Measurements from ENCODE around the gene TICAM1.
"Not testable (repeated sequence)": the region's sequence is repeated elsewhere in the genome, so short reads cannot be mapped to it uniquely, and the experiment has no call there.

Gene TICAM1

DNA sequence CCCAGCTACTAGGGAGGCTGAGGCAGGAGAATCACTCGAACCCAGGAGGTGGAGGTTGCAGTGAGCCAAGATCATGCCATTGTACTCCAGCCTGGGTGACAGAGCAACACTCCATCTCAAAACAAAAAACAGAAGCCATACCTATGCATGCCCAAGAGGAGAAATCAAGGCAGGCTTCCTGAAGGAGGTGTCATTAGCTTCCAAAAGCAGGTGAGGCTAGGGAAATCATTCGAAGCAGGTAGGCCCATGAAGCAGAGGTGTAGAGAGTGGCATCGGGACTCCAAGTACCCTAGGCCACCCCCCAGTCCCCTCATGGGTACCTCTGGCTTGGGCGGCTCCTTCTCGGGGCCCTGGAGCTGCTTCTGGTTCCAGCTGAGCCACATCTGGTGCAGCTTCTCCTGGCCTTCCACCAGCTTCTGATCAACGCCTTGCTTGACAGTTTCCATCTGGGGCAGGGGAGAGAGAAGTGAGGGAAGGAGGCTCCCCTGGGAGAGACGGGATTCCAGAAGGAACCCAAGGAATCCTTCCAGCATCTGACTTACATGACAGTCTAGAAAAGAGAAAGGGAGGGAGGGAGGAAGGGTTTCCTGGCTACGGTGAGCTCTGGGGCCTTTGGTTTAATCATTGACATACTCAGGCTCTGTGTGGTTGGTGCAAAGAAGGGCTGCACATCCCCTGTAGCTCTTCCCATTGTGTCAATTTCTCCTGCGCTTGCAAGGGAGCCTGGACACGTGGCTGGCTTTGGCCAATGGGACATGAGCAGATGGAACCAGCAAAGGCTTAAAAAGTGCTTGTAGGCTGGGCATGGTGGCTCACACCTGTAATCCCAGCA lies 13.1 kb upstream of the TICAM1 start:
- ATAC-seq, result no peak
- DNase-seq, result no peak

GRCh38 chr19:4843647-4843965 lies 12.1 kb upstream of the TICAM1 start:
- DNase-seq, result no peak

DNA sequence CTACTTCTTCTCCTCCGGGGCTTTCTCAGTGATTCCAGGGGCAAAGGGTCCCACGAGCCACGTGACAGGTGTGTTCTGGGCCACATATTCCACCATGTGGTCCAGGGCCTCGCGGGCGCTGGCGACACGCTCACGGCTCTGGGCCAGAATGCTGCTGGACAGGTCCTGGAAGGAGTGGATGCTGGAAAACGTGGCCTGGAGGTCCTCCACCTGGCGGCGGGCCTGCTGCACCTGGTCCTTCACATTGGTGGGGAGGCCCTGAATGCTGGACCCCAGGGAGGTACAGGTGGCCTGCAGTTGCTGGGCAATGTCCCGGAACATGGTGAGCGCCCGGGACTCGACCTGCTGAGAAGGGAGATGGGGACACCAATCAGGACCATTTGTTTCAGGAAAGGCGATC lies 7.7 kb upstream of the TICAM1 start:
- DNase-seq, result no peak
- no peak for ATAC-seq

More at GRCh38 chr19:4843647-4843965, 12.1 kb upstream of the TICAM1 start:
- no peak for ATAC-seq

GRCh38 chr19:4832776-4833175 lies 1.3 kb upstream of the TICAM1 start:
- ATAC-seq (no peak), DNase-seq (no peak)

GRCh38 chr19:4831979-4832340 lies 448 bp upstream of the TICAM1 start:
- DNase-seq, ATAC-seq: not testable (repeated sequence)

DNA sequence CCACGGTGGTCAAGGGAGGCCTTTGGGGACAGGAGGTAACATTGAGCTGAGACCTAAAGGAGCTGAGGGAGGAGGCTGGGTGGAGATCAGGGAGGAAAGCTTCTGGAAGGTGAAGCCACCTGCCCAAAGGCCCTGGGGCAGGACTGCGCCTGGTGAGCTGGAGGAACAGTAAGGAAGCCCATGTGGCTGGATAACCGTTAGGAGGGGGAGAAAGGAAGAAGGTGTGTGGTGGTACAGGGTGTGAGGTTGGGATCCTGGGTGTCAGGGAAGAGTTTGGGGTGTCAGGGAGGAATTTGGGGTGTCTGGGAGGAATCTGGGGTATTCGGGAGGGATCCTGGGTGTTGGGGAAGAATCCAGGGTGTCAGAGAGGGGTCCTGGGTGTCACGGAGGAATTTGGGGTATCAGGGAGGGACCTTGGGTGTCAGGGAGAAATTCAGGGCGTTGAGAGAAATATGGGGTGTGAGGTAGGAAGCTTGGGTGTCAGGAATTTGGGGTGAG lies 695 bp downstream of the TICAM1 start:
- DNase-seq, result no peak
- ATAC-seq, result no peak

- DNase-seq, result no peak
- ATAC-seq, result no peak
Observed at GRCh38 chr19:4830332-4830731, 1.2 kb downstream of the TICAM1 start.

- DNase-seq (no peak), ATAC-seq (peak; percentile 15)
Observed at GRCh38 chr19:4829001-4829712, 2.4 kb downstream of the TICAM1 start.

DNA sequence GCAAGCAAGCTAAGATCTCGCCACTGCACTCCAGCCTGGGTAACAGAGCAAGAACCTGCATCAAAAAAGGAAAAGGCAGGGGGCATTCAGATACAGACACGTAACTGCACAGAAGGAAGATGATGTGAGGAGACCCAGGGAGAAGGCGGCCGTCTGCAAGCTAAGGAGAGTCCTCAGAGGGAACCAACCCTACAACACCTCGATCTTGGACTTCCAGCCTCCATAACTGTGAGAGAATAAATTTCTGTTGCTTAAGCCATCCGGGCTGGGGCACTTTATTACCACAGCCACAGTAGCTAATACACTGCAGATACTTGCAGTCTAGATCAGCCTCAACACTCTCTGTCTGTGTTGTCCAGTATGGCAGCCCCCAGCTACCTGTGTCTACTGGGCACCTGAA lies 7.9 kb downstream of the TICAM1 start:
- no peak for DNase-seq
- ATAC-seq, result no peak

DNA sequence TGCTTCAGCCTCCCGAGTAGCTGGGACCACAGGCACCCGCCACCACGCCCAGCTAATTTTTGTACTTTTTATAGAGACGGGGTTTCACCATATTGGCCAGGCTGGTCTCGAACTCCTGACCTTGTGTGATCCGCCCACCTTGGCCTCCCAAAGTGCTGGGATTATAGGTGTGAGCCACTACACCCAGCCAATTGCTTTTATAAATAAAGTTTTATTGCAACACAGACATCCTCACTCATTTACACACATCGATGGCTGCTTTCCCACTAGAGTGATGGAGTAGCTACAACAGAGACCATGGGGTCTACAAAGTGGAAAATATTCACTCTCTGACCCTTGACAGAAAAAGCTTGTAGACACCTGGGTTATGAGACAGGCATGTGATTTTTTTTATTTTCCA lies 9.2 kb downstream of the TICAM1 start:
- ATAC-seq, DNase-seq: not testable (repeated sequence)

DNA sequence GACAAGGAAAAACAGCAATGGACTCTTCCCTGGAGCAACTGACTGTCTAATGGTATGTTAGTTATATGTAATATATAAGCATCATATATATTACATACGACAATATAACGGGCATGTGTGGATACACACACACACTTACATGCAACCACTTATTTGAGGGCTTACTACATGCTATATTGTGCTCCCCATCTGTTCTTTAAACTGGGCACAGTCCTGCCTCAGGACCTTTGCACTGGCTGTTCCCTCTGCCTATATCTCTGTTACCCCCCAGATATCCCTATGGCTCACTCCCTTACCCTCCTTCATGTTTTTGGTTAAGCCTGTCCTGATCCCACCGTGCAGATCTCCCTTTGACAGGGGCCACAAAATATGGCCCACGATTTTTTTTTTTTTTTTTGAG lies 10.2 kb downstream of the TICAM1 start:
- DNase-seq (no peak), ATAC-seq (no peak)

DNA sequence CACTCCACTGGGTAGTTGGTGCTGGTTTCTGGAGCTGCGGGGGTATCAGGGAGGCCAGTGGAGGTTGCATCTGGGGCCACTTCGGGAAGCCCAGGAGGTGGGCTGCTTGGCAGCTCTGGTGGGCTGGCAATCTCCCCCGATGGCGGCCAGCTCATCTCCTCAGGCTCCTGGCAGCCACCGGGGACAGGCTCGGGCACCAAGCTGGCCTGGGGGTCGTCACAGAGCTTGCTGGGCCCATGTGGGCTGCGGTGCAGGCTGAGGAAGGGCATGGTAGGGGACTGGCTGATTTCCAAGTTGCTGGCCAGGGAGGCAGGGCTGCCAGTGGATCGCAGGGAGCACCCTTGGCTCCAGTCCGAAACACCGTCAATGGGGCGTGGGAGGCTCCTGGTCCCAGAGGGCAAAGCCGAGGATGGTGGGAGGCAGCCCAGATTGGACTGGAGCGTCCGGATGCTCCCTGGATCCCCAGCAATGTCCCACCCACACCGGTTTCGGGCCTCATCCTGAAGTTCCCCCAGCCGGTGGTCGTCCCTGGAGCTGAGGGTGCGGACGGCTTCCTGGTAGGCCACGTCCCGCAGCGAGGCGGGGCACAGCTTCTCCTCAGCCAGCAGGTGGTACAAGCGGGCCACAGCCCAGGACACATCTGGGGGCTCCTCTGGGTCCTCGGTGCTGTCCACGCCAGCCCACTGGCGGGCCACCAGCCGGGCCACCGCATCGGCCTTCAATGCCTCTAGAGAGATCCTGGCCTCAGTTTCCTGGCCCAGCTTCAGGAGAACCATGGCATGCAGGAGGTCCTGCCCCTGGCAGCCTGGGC lies 13.8 kb downstream of the TICAM1 start:
- no peak for DNase-seq
- ATAC-seq, result no peak

DNA sequence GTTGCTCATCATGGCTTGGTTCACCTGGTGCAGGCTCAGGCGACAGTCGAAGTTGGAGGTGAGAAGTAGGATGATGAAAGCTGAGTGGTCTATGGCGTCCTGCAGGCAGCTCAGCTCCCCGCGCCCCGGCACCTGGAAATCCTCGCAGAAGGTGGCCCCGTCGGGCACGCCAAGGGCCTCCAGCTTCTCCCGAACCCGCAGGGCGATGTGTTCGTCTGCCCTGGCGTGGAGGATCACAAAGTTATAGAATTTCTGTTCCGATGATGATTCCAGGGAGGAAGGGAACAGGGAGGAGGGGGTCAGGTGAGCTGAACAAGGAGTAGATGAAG lies 14.6 kb downstream of the TICAM1 start:
- no peak for DNase-seq

GRCh38 chr19:4816202-4816949 lies 15.1 kb downstream of the TICAM1 start:
- DNase-seq (no peak), ATAC-seq (no peak)

More for the DNA sequence above, 14.6 kb downstream of the TICAM1 start:
- ATAC-seq, result no peak

DNA sequence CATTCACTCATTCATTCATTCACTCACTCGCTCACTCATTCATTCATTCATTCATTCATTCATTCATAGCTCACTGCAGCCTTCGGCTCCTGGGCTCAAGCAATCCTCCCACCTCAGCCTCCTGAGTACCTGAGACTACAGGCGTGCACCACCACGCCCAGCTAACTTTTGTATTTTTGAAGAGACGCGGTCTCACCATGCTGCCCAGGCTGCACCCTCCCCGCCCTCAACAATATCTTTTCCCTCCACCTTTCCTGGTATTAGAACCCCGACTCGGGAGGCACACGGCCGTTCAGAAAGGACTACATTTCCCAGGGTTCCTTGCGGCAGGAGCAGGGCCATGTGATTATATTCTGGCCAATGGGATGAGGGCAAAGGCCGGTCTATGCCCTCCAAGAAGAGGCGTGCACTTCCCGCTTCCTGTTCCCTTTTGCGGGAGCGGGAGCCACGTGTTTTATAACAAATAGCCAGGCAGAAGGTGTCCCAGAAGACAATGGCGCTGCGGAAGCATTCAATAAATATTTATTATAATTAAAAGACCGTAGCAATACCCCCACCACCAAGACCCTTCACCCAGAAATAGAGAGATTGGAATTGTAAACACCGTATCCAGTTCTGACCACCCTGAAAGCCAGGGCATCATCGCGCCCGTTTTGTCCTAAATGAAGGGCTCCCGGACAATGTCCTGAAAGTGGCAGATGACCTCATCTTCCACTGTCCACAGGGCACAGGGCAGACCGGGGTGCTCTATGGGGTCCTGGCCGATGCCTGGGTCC lies 15.9 kb downstream of the TICAM1 start:
- DNase-seq (peak; percentile 84), ATAC-seq (peak; percentile 87)

DNA sequence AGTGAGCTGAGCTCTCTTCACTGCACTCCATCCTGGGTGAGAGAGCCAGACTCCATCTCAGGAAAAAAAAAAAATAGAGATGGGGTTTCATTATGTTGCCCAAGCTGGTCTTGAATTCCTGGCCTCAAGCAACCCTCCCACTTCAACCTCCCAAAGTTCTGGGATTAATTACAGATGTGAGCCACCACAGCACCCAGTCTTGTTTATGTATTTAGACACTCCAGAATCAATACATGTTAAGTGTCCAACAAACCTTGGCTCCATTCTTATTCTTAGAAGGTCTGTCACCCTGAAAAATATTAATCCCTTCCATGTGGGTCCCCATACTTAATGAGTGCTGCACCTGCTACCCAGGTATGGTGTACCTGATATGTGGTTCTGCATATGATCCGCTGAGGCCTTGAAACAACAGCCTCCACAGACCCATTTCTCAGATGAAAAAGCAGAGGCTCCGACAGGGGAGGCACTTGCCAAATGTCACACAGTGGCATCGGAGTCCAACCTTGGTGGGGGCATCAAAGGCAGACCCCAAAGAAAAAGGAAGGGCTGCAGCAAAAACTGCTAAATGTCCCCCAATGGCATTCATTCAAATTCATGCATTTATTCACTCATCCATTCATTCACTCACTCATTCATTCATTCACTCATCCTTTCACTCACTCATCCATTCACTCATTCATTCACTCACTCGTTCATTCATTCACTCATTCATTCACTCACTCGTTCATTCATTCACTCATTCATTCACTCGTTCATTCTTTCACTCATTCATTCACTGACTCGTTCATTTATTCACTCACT lies 16.7 kb downstream of the TICAM1 start:
- DNase-seq (no peak), ATAC-seq (no peak)

DNA sequence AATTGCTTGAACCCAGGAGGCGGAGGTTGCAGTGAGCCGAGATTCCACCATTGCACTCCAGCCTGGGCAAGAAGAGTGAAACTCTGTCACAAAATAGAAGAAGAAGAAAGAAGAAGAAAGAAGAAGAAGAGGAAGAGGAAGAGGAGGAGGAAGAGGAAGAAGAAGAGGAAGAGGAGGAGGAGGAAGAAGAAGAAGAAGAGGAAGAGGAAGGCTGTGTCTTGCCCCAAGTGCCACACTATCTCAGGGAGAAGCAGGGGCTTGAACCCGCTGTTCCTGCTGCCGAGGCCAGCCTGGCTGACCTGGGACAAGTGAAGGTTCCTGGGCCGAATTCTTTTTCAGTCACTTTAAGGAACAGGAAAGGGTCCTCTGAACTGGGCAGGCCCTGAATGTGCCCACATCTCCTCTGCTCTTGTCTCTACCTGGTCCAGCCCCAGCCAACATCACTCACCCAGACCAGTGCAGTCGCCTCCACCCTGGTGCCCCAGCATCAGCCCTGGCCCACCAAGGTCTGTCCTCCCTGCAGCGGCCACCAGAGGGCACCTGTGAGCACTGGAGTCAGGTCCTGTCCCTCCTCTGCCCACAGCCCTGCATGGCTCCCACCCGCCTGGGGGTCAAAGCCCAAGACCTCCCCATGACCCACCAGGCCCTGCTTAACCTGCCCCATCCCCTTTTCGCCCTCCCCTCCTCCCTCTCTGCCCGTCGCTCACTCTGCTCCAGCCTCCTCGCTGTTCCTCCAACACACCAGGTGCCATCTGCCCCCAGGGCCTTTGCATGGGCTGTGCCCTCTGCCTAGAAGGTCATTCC lies 20.0 kb downstream of the TICAM1 start:
- ATAC-seq (peak; percentile 74), DNase-seq (peak; percentile 96)

DNA sequence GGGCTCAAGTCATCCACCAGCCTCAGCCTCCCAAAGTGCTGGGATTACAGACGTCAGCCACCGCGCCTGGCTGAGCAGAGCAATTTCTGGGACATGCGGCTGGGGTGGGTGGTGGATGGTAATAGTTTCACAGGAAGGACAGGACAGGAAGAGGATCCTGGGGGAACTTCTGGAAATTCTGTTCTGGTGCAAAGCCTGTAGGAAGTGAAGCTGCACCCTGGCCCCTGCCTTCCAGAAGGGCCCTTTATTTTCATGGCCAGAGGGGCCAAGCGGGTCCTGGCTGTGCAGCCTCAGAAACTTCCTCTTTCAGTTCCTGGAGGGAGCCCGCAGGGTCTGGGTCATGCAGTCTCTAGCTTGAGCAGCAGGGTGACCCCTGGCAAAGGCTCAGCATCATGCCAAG lies 24.3 kb downstream of the TICAM1 start:
- DNase-seq (no peak), ATAC-seq (no peak)

GRCh38 chr19:4806384-4806783 lies 25.1 kb downstream of the TICAM1 start:
- ATAC-seq, result no peak

GRCh38 chr19:4805140-4805539 lies 26.4 kb downstream of the TICAM1 start:
- DNase-seq, ATAC-seq: not testable (repeated sequence)

More at GRCh38 chr19:4806384-4806783, 25.1 kb downstream of the TICAM1 start:
- DNase-seq, result no peak
